ENCODE measurements around the gene PTPRN2.

PTPRN2 gene

GRCh38 chr7:157543276-157543675 is 1044.3 kb downstream of the PTPRN2 start:
- ChIA-PET CTCF (no interaction called here), POLR2A (no interaction called here)
- TF ChIP-seq, protein P1, sequence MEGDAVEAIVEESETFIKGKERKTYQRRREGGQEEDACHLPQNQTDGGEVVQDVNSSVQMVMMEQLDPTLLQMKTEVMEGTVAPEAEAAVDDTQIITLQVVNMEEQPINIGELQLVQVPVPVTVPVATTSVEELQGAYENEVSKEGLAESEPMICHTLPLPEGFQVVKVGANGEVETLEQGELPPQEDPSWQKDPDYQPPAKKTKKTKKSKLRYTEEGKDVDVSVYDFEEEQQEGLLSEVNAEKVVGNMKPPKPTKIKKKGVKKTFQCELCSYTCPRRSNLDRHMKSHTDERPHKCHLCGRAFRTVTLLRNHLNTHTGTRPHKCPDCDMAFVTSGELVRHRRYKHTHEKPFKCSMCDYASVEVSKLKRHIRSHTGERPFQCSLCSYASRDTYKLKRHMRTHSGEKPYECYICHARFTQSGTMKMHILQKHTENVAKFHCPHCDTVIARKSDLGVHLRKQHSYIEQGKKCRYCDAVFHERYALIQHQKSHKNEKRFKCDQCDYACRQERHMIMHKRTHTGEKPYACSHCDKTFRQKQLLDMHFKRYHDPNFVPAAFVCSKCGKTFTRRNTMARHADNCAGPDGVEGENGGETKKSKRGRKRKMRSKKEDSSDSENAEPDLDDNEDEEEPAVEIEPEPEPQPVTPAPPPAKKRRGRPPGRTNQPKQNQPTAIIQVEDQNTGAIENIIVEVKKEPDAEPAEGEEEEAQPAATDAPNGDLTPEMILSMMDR (IDR thresholded peaks at IDR 0.05; ENCODE audit: insufficient read depth, low read length, missing control alignments), result no peak
- H3K4me3 ChIP-seq (ENCODE audit: low read depth, low read length), result no peak overlapping the region
- DNase-seq (ENCODE audit: low read depth, low spot score), result no peak

- no peak for DNase-seq (ENCODE audit: low read depth, low spot score)
- CTCF ChIA-PET, result no interaction called here
- POLR2A ChIA-PET, result no interaction called here
- H3K4me3 ChIP-seq (ENCODE audit: low read depth, low read length), result no peak overlapping the region
- TF ChIP-seq, protein P1 (IDR thresholded peaks at IDR 0.05; ENCODE audit: insufficient read depth, low read length, missing control alignments), result no peak
These were observed 1045.3 kb downstream of the PTPRN2 start for GRCh38 chr7:157542068-157543021.

DNA sequence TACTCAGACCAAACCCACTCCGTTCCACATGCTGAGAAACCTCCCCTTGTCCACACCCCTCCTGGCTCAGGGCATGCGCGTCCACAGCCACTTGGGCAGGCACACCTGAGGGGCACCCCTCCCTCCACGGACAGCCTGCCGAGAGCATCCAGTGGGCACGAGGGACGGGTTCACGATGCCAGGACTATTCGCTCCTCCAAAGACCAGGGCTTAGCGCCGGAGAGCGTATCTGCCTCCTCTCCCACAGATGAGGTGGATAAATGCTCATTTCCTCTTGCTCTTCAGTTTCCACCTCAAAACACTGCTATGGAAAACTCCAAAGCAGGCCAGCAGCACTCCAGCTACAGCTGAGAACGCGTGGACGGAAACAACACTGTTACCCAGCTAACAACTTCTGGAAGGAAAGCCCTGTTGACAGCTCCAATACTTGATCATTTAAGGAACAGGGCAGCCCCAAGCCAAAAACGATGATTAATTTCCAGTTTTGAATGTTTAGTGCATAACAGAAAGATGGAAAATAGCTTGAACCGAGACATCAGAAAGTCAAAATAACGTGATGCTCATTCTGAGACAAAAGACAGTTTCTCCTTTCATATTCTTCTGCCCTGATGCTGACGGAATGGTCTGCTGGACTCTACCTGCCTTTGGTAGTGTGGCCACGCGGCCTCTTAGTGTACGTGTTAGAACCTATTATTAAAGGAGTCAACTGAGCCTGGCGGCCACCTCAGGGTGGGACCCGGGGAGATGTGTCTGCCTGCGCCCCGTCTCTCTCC is 1046.1 kb downstream of the PTPRN2 start:
- POLR2A ChIA-PET, result no interaction called here
- TF ChIP-seq, protein P1 (IDR thresholded peaks at IDR 0.05; ENCODE audit: insufficient read depth, low read length, missing control alignments), result no peak
- DNase-seq (ENCODE audit: low read depth, low spot score), result no peak
- CTCF ChIA-PET, result no interaction called here
- H3K4me3 ChIP-seq (ENCODE audit: low read depth, low read length), result no peak overlapping the region

GRCh38 chr7:157540606-157541294 is 1046.9 kb downstream of the PTPRN2 start:
- DNase-seq (ENCODE audit: low read depth, low spot score), result no peak
- CTCF ChIA-PET, result no interaction called here
- TF ChIP-seq, protein P1 (IDR thresholded peaks at IDR 0.05; ENCODE audit: insufficient read depth, low read length, missing control alignments), result no peak
- POLR2A ChIA-PET, result no interaction called here
- no peak overlapping the region for H3K4me3 ChIP-seq (ENCODE audit: low read depth, low read length)

- no peak for DNase-seq (ENCODE audit: low read depth, low spot score)
- no peak overlapping the region for H3K4me3 ChIP-seq (ENCODE audit: low read depth, low read length)
- TF ChIP-seq, protein P1 (IDR thresholded peaks at IDR 0.05; ENCODE audit: insufficient read depth, low read length, missing control alignments), result no peak
- CTCF ChIA-PET, result no interaction called here
- POLR2A ChIA-PET, result no interaction called here
These were observed 1047.6 kb downstream of the PTPRN2 start for GRCh38 chr7:157540020-157540419.

DNA sequence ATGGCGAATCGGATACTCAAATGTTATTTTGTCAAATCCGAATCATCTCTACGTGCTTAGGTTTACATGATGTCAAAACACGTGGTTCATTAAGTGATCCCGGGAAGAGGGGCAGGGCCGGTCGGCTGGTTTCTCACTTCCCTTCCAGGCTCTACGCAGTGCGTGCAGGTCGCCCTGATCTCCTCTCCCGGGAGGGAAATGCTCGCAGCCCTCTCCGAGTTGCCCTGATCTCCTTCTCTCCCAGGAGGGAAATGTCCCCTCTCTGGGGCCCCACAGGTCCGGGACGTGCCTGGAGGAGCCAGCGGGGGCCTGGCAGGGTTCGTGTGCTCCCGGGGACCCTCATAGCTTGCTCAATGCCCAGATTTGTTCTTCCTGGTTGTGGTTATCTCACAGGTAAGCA is 1048.1 kb downstream of the PTPRN2 start:
- TF ChIP-seq, protein P1 (IDR thresholded peaks at IDR 0.05; ENCODE audit: insufficient read depth, low read length, missing control alignments), result no peak
- H3K4me3 ChIP-seq (ENCODE audit: low read depth, low read length), result no peak overlapping the region
- CTCF ChIA-PET, result no interaction called here
- DNase-seq (ENCODE audit: low read depth, low spot score), result no peak
- POLR2A ChIA-PET, result no interaction called here

Measured in AG04449 (cell line).